ENCODE data around the gene ARSB. TPM values are rescaled to one million over a fixed set of nuclear protein-coding genes. Genes with fewer than 3 reads are reported as not detected.

The ARSB gene
- total and polyA plus RNA-seq, 2 donors from 2014 or later, result 8.3 to 16.4 TPM

DNA sequence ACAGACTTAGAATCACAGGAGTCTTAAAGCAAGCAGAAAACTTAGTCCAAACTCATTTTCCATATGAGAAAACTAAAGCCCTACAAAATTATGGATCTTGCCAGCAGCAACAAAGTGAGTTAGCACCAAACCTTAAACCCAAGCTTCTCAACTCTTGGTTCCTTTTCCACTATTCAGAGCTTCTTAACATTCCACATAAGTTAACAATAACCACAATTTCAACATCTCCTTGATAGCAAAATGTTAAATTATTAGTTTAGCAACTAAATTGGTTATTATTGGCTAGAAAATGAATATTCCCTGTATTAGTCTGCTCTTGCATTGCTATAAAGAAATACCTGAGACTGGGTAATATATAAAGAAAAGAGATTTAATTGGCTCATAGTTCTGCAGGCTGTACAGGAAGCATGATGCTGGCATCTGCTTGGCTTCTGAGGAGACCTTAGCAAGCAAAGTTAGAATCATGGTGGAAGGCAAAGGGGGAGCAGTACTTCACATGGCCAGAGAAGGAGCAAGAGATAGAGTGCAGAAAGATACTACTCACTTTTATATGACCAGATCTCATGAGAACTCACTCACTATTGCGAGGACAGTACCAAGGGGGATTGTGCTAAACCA, 26.2 kb upstream of the ARSB start:
- Histone ChIP-seq H3K9ac (ENCODE audit: low read length in 3 of 3) (no peak overlapping the region), H3K27ac (ENCODE audit: low read depth in 2 of 2, low read length in 2 of 2) (no peak overlapping the region), H3K27me3 (ENCODE audit: control insufficient read depth, insufficient read depth, low read length) (no peaks in the 10 kb centered on the region), H3K9me3 (ENCODE audit: control insufficient read depth in 2 of 3, insufficient read depth in 1 of 3, low read length in 3 of 3) (no peaks in the 10 kb centered on the region), H3K4me3 (ENCODE audit: low read length in 3 of 3) (no peak overlapping the region), H3K4me1 (ENCODE audit: control insufficient read depth in 2 of 3, insufficient read depth in 2 of 3, low read depth in 1 of 3, low read length in 3 of 3) (no peaks in the 10 kb centered on the region), H3K36me3 (ENCODE audit: control insufficient read depth in 2 of 3, insufficient read depth in 3 of 3, low read length in 3 of 3) (no peaks in the 10 kb centered on the region)
- FAIRE-seq, result no peak
- DNase-seq, result no peak
- intact Hi-C loops (cut with DNase I), result no loop called here
- TF ChIP-seq CTCF (IDR thresholded peaks at IDR 0.05; ENCODE audit: borderline replicate concordance, extremely low read depth, insufficient read depth), result no peak

- FAIRE-seq (no peak), DNase-seq (no peak)
- H3K27me3 ChIP-seq (ENCODE audit: control insufficient read depth, insufficient read depth, low read length), result no peaks in the 10 kb centered on the region
- TF ChIP-seq CTCF (IDR thresholded peaks at IDR 0.05; ENCODE audit: borderline replicate concordance, extremely low read depth, insufficient read depth), result no peak
- H3K27ac ChIP-seq (ENCODE audit: low read depth in 2 of 2, low read length in 2 of 2), result no peak overlapping the region
- H3K9me3 ChIP-seq (ENCODE audit: control insufficient read depth in 2 of 3, insufficient read depth in 1 of 3, low read length in 3 of 3), result no peaks in the 10 kb centered on the region
- H3K4me3 ChIP-seq (ENCODE audit: low read length in 3 of 3), result no peak overlapping the region
- H3K9ac ChIP-seq (ENCODE audit: low read length in 3 of 3), result no peak overlapping the region
- no peaks in the 10 kb centered on the region for H3K36me3 ChIP-seq (ENCODE audit: control insufficient read depth in 2 of 3, insufficient read depth in 3 of 3, low read length in 3 of 3)
- intact Hi-C loops (cut with DNase I), result no loop called here
- H3K4me1 ChIP-seq (ENCODE audit: control insufficient read depth in 2 of 3, insufficient read depth in 2 of 3, low read depth in 1 of 3, low read length in 3 of 3), result no peaks in the 10 kb centered on the region
Measured at GRCh38 chr5:79008362-79008761, 23.3 kb upstream of the ARSB start.

DNA sequence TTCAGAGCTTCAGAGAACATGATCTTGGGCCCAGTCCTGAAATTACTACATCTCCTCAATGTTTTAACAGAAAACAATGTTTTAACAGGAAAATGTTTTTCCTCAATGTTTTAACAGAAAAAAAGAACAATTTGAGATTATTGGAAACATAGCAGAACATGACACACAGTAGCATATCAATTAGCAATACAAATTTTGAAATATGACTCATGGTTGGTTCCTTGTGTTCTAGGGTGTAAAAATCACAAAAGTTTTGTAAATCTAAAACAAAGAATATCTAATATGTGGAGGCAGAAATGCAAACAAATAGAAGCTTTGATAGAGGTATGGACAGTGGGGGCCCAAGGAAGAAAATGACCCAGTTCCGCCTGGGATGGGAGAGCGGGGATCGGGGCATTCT, 22.8 kb upstream of the ARSB start:
- intact Hi-C loops (cut with DNase I), result no loop called here
- TF ChIP-seq CTCF (IDR thresholded peaks at IDR 0.05; ENCODE audit: borderline replicate concordance, extremely low read depth, insufficient read depth), result no peak
- no peak overlapping the region for H3K4me3 ChIP-seq (ENCODE audit: low read length in 3 of 3)

More for the DNA sequence above, 22.8 kb upstream of the ARSB start:
- Histone ChIP-seq H3K9ac (ENCODE audit: low read length in 3 of 3) (no peak overlapping the region), H3K36me3 (ENCODE audit: control insufficient read depth in 2 of 3, insufficient read depth in 3 of 3, low read length in 3 of 3) (no peaks in the 10 kb centered on the region), H3K27ac (ENCODE audit: low read depth in 2 of 2, low read length in 2 of 2) (no peak overlapping the region), H3K4me1 (ENCODE audit: control insufficient read depth in 2 of 3, insufficient read depth in 2 of 3, low read depth in 1 of 3, low read length in 3 of 3) (no peaks in the 10 kb centered on the region), H3K27me3 (ENCODE audit: control insufficient read depth, insufficient read depth, low read length) (no peaks in the 10 kb centered on the region), H3K9me3 (ENCODE audit: control insufficient read depth in 2 of 3, insufficient read depth in 1 of 3, low read length in 3 of 3) (no peaks in the 10 kb centered on the region)
- FAIRE-seq (no peak), DNase-seq (no peak)

Measured in kidney (tissue), 14 donors.